ENCODE measurements around the gene TBC1D10A.
A peak's percentile ranks its signal among the peaks of the same experiment; 100 is the strongest.

TBC1D10A gene, protein sequence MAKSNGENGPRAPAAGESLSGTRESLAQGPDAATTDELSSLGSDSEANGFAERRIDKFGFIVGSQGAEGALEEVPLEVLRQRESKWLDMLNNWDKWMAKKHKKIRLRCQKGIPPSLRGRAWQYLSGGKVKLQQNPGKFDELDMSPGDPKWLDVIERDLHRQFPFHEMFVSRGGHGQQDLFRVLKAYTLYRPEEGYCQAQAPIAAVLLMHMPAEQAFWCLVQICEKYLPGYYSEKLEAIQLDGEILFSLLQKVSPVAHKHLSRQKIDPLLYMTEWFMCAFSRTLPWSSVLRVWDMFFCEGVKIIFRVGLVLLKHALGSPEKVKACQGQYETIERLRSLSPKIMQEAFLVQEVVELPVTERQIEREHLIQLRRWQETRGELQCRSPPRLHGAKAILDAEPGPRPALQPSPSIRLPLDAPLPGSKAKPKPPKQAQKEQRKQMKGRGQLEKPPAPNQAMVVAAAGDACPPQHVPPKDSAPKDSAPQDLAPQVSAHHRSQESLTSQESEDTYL

DNA sequence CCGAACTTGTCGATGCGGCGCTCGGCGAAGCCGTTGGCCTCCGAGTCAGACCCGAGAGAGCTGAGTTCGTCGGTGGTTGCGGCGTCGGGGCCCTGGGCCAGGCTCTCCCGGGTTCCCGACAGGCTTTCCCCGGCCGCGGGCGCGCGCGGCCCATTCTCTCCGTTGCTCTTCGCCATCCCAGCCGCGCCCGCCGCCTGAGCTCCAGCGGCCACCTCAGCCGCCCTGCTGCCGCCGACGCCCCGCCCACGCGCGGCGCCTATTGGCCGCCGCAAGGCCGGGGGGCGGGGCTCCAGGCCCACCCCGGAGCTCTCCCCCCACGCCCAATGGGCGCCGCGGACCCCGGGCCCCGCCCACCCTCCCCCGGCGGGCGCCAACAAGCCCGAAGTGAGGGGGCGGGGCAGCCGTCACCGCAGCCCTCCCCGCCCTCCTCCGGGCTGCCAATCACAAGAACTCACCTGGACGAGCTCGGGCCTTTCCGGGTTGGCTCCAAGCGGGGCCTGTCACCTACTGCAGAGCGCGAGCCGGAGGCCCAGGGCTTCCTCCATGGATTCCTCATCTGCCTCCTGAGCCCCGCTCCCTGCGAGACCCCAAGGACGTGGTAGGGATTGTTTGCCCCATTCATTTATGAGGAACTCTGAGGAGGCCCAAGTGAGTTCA is at the start of gene TBC1D10A:
TSS of gene TBC1D10A (minus strand) at position 236 of the 657 bp plus-strand sequence. CDS start at position 176, 60 bp downstream.
- Histone ChIP-seq H3K27ac (ENCODE audit: low read depth, low read length) (peak within 1 kb of the TSS; percentile 99), H3K4me1 (ENCODE audit: control insufficient read depth in 5 of 5, insufficient read depth in 5 of 5, low read length in 5 of 5) (peaks cover 14 to 44% (median 41%) of the 10 kb centered on the region in 5 donors), H3K36me3 (ENCODE audit: control insufficient read depth in 5 of 5, insufficient read depth in 5 of 5, low read length in 5 of 5) (peaks cover 0 to 12% (median 4%) of the 10 kb centered on the region in 5 donors), H3K9ac (ENCODE audit: low read length in 5 of 5) (peak within 1 kb of the TSS; percentile 74 to 96 (median 90)), H3K4me3 (ENCODE audit: low read depth in 1 of 5, low read length in 5 of 5) (peak within 1 kb of the TSS; percentile 81 to 87 (median 81)), H3K27me3 (ENCODE audit: control insufficient read depth in 5 of 5, insufficient read depth in 4 of 5, low read length in 5 of 5) (no peaks in the 10 kb centered on the region), H3K9me3 (ENCODE audit: control insufficient read depth in 5 of 5, low read length in 5 of 5) (no peaks in the 10 kb centered on the region)

DNA sequence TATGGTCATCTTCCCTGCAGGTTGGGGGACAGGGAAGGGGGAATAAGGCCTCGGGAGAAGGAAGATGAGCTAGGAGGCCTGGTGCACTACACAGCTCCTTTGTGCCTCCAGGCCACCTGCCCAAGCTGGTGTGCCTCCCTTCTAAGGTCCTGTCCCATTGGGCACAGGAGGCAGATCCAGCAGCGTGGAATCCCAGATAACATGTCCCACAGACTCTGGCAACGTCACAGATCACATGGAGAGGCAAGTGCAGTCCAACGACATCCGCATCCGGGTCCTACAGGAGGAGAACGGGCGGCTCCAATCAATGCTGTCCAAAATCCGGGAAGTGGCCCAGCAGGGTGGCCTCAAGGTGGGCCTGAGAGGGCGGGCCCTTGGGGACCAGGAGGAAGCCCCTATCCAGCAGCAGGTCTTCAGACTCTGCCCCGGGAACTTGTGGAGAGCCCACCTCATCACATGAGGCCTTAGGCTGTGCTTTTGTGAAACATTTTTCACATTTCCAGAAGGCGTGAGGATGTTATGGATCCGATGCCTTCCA is 48.6 kb upstream of the TBC1D10A start:
- Histone ChIP-seq H3K27ac (ENCODE audit: low read depth, low read length) (no peak overlapping the region), H3K27me3 (ENCODE audit: control insufficient read depth in 5 of 5, insufficient read depth in 4 of 5, low read length in 5 of 5) (no peaks in the 10 kb centered on the region), H3K4me3 (ENCODE audit: low read depth in 1 of 5, low read length in 5 of 5) (no peak overlapping the region), H3K36me3 (ENCODE audit: control insufficient read depth in 5 of 5, insufficient read depth in 5 of 5, low read length in 5 of 5) (peaks cover 0 to 25% (median 19%) of the 10 kb centered on the region in 5 donors), H3K4me1 (ENCODE audit: control insufficient read depth in 5 of 5, insufficient read depth in 5 of 5, low read length in 5 of 5) (peaks cover 0 to 12% (median 10%) of the 10 kb centered on the region in 5 donors), H3K9me3 (ENCODE audit: control insufficient read depth in 5 of 5, low read length in 5 of 5) (no peaks in the 10 kb centered on the region), H3K9ac (ENCODE audit: low read length in 5 of 5) (peak overlapping the region in 1 of 5 donors; percentile 9)

DNA sequence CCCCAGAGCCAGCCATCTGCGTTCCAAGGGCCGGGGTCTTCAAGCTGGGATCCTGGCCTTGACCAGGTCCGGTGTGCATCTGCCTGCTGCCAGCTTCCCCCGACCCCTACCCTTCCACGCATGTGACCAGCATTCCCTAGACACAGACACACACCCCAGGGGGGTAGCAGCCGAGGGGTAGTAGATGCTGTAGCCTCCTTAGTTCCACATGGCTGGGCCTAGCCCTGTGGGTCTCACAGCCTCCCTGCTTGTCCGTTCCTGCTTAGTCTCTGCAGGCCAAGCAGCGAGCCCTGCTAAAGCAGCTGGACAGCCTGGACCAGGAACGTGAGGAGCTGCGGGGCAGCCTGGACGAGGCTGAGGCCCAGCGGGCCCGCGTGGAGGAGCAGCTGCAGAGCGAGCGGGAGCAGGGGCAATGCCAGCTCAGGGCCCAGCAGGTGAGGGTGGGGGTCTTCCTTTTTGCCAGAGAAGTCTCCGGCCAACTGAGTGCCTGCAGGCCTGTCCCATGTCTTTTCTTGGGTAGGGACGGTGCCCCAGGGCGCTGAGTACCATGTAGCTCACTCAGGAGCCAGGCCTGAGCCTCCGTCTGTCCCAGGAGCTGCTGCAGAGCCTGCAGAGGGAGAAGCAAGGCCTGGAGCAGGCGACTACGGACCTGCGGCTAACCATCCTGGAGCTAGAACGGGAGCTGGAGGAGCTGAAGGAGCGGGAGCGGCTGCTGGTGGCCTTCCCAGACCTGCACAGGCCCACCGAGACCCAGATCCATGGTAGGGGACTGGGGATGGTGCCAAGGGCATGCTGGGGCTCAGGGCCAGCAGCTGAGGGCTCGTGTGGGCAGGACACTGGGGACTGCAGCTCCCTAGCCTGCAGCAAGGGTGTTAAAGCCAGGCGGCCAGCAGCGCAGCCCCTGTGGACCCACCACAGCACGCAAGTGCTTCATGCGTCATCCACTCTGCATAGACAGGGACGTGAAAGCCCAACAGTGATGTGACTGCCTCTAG is 46.9 kb upstream of the TBC1D10A start:
- Histone ChIP-seq H3K36me3 (ENCODE audit: control insufficient read depth in 5 of 5, insufficient read depth in 5 of 5, low read length in 5 of 5) (peaks cover 0 to 10% (median 3%) of the 10 kb centered on the region in 5 donors), H3K27me3 (ENCODE audit: control insufficient read depth in 5 of 5, insufficient read depth in 4 of 5, low read length in 5 of 5) (no peaks in the 10 kb centered on the region), H3K9me3 (ENCODE audit: control insufficient read depth in 5 of 5, low read length in 5 of 5) (no peaks in the 10 kb centered on the region), H3K27ac (ENCODE audit: low read depth, low read length) (no peak overlapping the region), H3K4me3 (ENCODE audit: low read depth in 1 of 5, low read length in 5 of 5) (no peak overlapping the region), H3K4me1 (ENCODE audit: control insufficient read depth in 5 of 5, insufficient read depth in 5 of 5, low read length in 5 of 5) (peaks cover 0 to 12% (median 10%) of the 10 kb centered on the region in 5 donors), H3K9ac (ENCODE audit: low read length in 5 of 5) (no peak overlapping the region)

DNA sequence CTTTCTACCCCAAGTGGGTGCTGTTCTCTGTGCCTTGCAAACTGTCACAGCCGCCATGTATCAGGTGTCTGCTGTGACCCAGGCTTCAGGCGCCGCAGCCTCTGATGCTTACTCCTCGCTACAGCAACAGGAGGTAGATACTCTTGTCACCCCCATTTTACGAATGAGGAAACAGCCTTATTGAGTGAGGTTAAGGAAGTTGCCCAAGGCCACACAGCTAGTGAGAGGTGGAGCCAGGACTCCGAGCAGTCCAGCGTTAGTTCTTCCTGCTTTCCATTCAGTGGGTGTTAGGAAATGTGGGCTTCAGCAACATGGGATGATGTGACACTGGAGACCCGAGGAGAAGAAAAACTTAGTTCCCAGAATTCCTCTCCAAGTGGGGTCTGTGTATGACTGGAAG is 46.2 kb upstream of the TBC1D10A start:
- Histone ChIP-seq H3K27me3 (ENCODE audit: control insufficient read depth in 5 of 5, insufficient read depth in 4 of 5, low read length in 5 of 5) (no peaks in the 10 kb centered on the region), H3K4me1 (ENCODE audit: control insufficient read depth in 5 of 5, insufficient read depth in 5 of 5, low read length in 5 of 5) (peaks cover 0 to 12% (median 10%) of the 10 kb centered on the region in 5 donors), H3K36me3 (ENCODE audit: control insufficient read depth in 5 of 5, insufficient read depth in 5 of 5, low read length in 5 of 5) (peaks cover 0 to 10% (median 3%) of the 10 kb centered on the region in 5 donors), H3K9me3 (ENCODE audit: control insufficient read depth in 5 of 5, low read length in 5 of 5) (no peaks in the 10 kb centered on the region), H3K27ac (ENCODE audit: low read depth, low read length) (no peak overlapping the region), H3K9ac (ENCODE audit: low read length in 5 of 5) (no peak overlapping the region), H3K4me3 (ENCODE audit: low read depth in 1 of 5, low read length in 5 of 5) (no peak overlapping the region)

DNA sequence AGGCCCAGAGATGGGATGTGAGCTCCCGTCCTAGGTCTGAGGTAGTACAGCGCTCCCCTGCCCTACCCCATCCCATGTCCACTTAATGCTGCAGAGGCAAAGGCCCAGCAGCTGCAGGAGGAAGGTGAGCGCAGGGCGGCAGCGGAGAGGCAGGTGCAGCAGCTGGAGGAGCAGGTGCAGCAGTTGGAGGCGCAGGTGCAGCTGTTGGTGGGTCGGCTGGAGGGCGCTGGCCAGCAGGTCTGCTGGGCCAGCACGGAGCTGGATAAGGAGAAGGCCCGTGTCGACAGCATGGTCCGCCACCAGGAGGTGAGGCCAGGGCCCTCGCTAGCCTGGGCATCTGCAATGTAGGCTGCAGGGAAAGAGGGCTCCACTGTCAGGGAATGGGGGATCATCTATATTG is 45.2 kb upstream of the TBC1D10A start:
- peaks cover 0 to 12% (median 10%) of the 10 kb centered on the region in 5 donors for H3K4me1 ChIP-seq (ENCODE audit: control insufficient read depth in 5 of 5, insufficient read depth in 5 of 5, low read length in 5 of 5)
- H3K4me3 ChIP-seq (ENCODE audit: low read depth in 1 of 5, low read length in 5 of 5) = no peak overlapping the region
- no peaks in the 10 kb centered on the region for H3K9me3 ChIP-seq (ENCODE audit: control insufficient read depth in 5 of 5, low read length in 5 of 5)
- peak overlapping the region in 1 of 5 donors; percentile 28 for H3K9ac ChIP-seq (ENCODE audit: low read length in 5 of 5)
- H3K27me3 ChIP-seq (ENCODE audit: control insufficient read depth in 5 of 5, insufficient read depth in 4 of 5, low read length in 5 of 5) = no peaks in the 10 kb centered on the region
- H3K36me3 ChIP-seq (ENCODE audit: control insufficient read depth in 5 of 5, insufficient read depth in 5 of 5, low read length in 5 of 5) = peaks cover 0 to 2% (median 0%) of the 10 kb centered on the region in 5 donors
- no peak overlapping the region for H3K27ac ChIP-seq (ENCODE audit: low read depth, low read length)

DNA sequence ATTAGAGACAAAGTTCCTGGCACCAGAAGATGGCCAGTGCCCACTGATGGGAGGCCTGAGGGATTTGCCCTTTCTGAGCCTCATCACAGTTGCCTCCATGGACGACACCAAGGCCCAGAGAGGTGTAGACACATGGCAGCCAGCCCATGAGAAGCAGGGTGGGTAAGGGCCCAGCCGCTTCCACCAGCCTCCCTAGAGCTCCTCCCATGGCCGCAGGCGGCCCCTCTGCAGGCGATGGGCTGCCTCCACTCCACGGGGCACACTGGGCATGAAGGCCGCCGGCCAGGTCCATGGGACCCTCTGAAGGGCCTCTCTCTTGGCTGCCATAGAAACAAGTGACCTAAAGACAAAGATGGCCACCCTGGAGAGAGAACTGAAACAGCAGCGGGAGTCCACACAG is 44.6 kb upstream of the TBC1D10A start:
- no peak overlapping the region for H3K4me3 ChIP-seq (ENCODE audit: low read depth in 1 of 5, low read length in 5 of 5)

DNA sequence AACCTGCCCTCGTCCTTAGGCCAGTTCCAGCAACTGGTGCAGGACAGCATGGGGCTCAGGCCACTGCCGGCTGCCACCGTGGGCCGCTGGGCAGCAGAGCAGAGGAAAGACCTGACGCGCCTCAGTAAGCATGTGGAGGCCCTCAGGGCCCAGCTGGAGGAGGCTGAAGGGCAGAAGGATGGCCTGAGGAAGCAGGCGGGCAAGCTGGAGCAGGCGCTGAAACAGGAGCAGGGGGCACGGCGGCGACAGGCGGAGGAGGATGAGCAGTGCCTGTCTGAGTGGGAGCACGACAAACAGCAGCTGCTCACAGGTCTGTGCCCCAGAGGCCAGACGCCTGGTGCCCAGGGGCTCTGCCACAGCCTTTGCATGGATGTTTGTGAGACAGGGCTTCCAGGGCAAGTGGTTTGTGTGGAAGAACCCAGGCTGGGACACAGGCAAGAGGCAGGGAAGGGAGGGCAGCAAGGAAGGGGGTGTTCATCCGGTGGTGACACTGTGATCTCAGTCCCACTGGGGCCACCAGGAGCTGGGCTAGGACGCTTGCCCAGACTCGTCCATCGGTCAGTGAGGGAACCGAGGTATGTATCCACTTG is 44.0 kb upstream of the TBC1D10A start:
- Histone ChIP-seq H3K9me3 (ENCODE audit: control insufficient read depth in 5 of 5, low read length in 5 of 5) (no peaks in the 10 kb centered on the region), H3K4me3 (ENCODE audit: low read depth in 1 of 5, low read length in 5 of 5) (no peak overlapping the region), H3K9ac (ENCODE audit: low read length in 5 of 5) (no peak overlapping the region), H3K27ac (ENCODE audit: low read depth, low read length) (no peak overlapping the region), H3K4me1 (ENCODE audit: control insufficient read depth in 5 of 5, insufficient read depth in 5 of 5, low read length in 5 of 5) (peaks cover 0 to 12% (median 6%) of the 10 kb centered on the region in 5 donors), H3K36me3 (ENCODE audit: control insufficient read depth in 5 of 5, insufficient read depth in 5 of 5, low read length in 5 of 5) (peaks cover 0 to 7% (median 0%) of the 10 kb centered on the region in 5 donors), H3K27me3 (ENCODE audit: control insufficient read depth in 5 of 5, insufficient read depth in 4 of 5, low read length in 5 of 5) (no peaks in the 10 kb centered on the region)

More for the DNA sequence above, 44.6 kb upstream of the TBC1D10A start:
- H3K36me3 ChIP-seq (ENCODE audit: control insufficient read depth in 5 of 5, insufficient read depth in 5 of 5, low read length in 5 of 5) = peaks cover 0 to 3% (median 0%) of the 10 kb centered on the region in 5 donors
- no peaks in the 10 kb centered on the region for H3K27me3 ChIP-seq (ENCODE audit: control insufficient read depth in 5 of 5, insufficient read depth in 4 of 5, low read length in 5 of 5)
- H3K9ac ChIP-seq (ENCODE audit: low read length in 5 of 5) = no peak overlapping the region
- no peaks in the 10 kb centered on the region for H3K9me3 ChIP-seq (ENCODE audit: control insufficient read depth in 5 of 5, low read length in 5 of 5)
- H3K4me1 ChIP-seq (ENCODE audit: control insufficient read depth in 5 of 5, insufficient read depth in 5 of 5, low read length in 5 of 5) = peaks cover 0 to 12% (median 10%) of the 10 kb centered on the region in 5 donors
- H3K27ac ChIP-seq (ENCODE audit: low read depth, low read length) = no peak overlapping the region

DNA sequence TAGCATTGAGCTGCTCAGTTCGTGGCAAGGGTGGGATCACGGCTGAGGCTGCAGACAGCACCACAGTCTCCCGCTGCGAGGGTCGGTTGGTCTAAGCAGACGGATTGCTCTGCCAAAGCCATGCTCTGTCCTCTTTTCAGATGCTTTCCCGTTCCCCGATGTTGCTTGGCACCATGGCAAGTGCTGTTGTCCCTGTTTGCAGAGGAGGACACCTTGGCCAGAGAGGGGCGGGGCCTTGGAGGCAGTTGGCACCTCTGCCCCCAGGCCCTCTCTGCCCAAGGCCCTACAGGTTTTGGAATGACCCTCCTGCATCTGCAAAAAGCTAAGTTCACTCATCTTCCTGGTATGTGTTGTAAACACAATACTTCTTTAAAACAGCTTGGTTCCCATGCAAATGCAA is 41.7 kb upstream of the TBC1D10A start:
- Histone ChIP-seq H3K4me3 (ENCODE audit: low read depth in 1 of 5, low read length in 5 of 5) (no peak overlapping the region), H3K9me3 (ENCODE audit: control insufficient read depth in 5 of 5, low read length in 5 of 5) (no peaks in the 10 kb centered on the region), H3K9ac (ENCODE audit: low read length in 5 of 5) (no peak overlapping the region), H3K36me3 (ENCODE audit: control insufficient read depth in 5 of 5, insufficient read depth in 5 of 5, low read length in 5 of 5) (peaks cover 0 to 7% (median 0%) of the 10 kb centered on the region in 5 donors), H3K27me3 (ENCODE audit: control insufficient read depth in 5 of 5, insufficient read depth in 4 of 5, low read length in 5 of 5) (no peaks in the 10 kb centered on the region), H3K27ac (ENCODE audit: low read depth, low read length) (no peak overlapping the region), H3K4me1 (ENCODE audit: control insufficient read depth in 5 of 5, insufficient read depth in 5 of 5, low read length in 5 of 5) (peaks cover 0 to 10% (median 6%) of the 10 kb centered on the region in 5 donors)

DNA sequence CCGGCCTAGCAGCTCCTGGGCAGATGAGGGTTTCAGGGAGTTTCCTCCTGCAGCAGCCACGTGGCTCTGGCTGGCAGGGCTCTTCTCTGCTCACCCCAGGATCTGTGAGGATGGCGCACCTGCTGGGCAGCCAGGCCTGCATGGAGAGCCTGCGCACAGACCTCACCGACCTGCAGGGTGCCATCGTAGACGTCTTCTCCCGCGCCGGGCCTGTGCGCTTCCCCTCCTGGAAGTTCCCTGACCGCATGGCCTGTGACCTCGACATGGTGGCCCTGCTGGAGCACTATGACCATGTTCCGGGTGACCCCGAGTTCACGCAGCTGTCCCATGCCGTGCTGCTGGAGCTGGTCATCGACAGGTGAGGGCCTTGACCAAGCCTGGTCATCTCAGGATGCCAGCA is 39.1 kb upstream of the TBC1D10A start:
- Histone ChIP-seq H3K36me3 (ENCODE audit: control insufficient read depth in 5 of 5, insufficient read depth in 5 of 5, low read length in 5 of 5) (peaks cover 0 to 7% (median 0%) of the 10 kb centered on the region in 5 donors), H3K27me3 (ENCODE audit: control insufficient read depth in 5 of 5, insufficient read depth in 4 of 5, low read length in 5 of 5) (no peaks in the 10 kb centered on the region), H3K4me1 (ENCODE audit: control insufficient read depth in 5 of 5, insufficient read depth in 5 of 5, low read length in 5 of 5) (peaks cover 0 to 3% (median 1%) of the 10 kb centered on the region in 5 donors), H3K4me3 (ENCODE audit: low read depth in 1 of 5, low read length in 5 of 5) (no peak overlapping the region), H3K27ac (ENCODE audit: low read depth, low read length) (no peak overlapping the region), H3K9ac (ENCODE audit: low read length in 5 of 5) (no peak overlapping the region), H3K9me3 (ENCODE audit: control insufficient read depth in 5 of 5, low read length in 5 of 5) (no peaks in the 10 kb centered on the region)

All from subcutaneous abdominal adipose tissue (tissue), 5 donors.